ENCODE results near the gene NRGN.

The NRGN gene

GRCh38 chr11:124739479-124740276 is at the start of gene NRGN:
TSS of gene NRGN (plus strand) at chr11:124739942. CDS start at chr11:124740085, 143 bp downstream.
- peak; percentile 64 to 85 for DNase-seq (ENCODE audit: low read depth in 2 of 2)

GRCh38 chr11:124693142-124693541 is 46.6 kb upstream of the NRGN start:
- no peak for DNase-seq (ENCODE audit: low read depth in 2 of 2)

GRCh38 chr11:124699547-124699946 is 40.2 kb upstream of the NRGN start:
- no peak for DNase-seq (ENCODE audit: low read depth in 2 of 2)

DNA sequence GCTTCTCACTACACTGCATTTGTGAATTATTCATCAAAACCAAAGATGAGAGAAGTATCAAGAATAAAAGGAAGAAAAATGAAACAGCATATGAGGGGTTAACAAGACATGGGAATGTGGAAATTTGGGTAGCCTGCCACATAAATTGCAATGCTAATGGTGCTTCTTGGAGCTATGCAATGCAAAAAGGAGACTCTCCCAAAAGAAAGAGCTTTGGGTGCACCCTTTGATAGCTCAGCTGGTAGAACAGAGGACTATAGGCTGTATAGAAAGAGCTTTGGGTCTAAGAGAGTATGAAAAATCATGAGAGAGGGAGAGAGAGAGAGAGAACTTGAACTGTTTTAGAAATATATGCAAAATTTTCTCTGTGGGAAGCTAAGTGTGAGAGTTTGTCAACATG is 39.7 kb upstream of the NRGN start:
- no peak for DNase-seq (ENCODE audit: low read depth in 2 of 2)

- no peak for DNase-seq (ENCODE audit: low read depth in 2 of 2)
Observed at GRCh38 chr11:124707829-124708228, 31.9 kb upstream of the NRGN start.

DNA sequence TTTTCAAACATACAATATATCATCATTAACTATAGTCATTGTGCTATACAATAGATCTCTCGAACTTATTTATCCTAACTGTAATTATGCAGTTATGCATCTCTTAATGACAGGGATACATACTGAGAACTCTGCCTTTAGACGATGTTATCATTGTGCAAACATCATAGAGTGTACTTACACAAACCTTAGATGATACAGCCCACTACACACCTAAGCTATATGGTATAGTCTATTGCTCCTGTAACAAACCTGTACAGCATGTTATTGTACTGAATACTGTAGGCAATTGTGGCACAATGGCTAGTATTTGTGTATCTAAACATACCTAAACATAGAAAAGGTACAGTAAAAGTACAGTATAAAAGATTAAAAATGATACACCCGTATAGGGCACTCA is 27.4 kb upstream of the NRGN start:
- no peak for DNase-seq (ENCODE audit: low read depth in 2 of 2)

GRCh38 chr11:124716591-124716990 is 23.2 kb upstream of the NRGN start:
- no peak for DNase-seq (ENCODE audit: low read depth in 2 of 2)

DNA sequence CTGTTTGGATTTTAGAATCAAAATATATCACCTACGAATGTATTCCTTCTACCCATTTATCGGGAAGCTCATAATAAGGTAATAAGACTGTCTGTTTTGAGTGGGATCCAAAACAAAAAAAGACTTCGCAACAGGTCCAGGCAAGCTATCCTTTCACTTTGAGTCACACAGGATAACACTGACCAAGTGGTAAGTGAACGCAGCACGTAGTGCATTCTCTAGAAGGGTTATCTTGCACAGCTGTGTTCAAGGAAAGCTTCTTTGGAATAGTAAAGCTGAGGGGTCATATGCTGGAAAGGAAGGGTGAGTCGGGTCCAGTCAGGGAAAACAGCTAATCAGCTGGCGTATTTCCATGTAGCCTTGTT is 22.3 kb upstream of the NRGN start:
- DNase-seq (ENCODE audit: low read depth in 2 of 2), result no peak

DNA sequence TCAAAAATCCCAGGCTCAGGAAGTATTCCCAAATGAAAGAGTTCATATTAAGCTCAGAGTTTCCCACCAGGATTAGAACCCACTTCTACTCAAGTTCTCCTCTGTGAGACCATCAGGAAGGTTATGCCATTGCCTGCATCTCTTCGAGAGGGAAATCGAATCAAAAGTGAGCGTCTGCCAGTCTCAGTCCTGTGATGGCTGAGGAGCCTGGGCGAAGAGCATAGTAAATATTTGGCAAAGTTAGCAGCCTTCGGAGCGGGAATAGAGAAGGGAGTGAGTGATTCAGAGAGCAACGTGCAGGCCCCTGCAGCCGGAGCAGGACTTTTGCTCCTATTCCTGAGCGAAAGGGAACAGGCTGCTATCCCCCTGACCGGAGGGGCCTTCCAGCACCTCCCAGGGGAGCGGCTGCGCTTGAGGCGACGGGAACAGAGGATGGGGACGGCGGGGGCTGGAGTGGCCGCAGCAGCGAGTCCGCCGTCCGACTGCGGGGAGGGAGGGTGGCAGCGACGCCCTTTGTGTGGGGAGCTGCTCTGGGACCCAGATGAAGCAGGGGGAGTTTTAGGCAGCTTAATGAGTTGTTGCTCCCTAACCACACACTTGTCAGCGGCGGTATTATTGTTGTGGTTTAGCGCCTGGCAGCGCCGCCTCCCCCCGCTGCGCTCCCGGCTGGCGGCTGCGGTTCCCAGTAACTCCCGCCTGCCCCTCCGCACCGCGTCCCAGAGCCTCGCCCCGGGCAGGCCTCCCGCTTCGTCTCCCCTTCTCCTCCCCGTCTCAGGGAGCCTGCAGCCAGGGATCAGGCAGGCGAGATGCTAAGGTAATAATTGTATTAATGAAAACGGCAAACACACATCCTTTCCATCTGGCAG is 21.7 kb upstream of the NRGN start:
- no peak for DNase-seq (ENCODE audit: low read depth in 2 of 2)

DNA sequence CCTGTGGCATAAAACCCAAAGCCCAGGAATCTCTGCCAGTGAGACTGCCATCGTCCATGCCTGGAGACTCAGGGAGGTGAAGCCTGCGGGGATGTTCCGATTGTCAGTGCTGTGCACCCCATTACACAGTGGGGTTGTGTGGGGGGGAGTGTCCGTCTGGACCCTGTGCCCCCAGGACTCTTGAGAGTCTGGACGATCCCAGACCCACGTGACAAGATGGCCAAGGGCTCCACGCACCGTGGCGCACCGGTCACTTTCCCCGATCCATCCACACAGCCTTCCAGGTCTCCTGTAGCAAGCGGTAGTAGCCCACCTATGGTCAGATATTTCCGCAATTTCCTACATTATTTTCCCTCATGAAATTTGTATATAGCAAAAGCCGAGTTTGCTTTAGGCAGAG is 20.9 kb upstream of the NRGN start:
- DNase-seq (ENCODE audit: low read depth in 2 of 2), result no peak

DNA sequence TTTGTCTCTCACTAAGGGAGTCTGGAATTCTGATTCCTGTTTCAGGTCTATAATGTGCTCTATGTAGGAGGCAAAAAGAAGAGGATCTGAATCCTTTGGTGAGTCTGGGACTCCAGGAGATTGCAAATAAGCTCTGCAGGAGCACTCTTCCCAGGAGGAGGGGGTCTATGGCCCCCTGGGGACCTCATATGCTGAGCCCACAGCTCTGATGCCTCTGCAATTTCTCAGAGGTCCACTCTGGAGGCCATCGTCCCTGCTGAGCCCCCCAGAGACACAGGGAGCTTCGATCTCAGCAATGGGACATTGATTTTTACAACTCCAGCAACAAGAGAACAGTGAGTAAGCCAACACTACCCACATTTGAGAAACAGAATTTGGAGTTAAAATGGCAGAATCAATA is 20.2 kb upstream of the NRGN start:
- DNase-seq (ENCODE audit: low read depth in 2 of 2), result no peak

GRCh38 chr11:124722176-124722575 is 17.6 kb upstream of the NRGN start:
- DNase-seq (ENCODE audit: low read depth in 2 of 2), result no peak

GRCh38 chr11:124724979-124725718 is 14.6 kb upstream of the NRGN start:
- no peak for DNase-seq (ENCODE audit: low read depth in 2 of 2)

DNA sequence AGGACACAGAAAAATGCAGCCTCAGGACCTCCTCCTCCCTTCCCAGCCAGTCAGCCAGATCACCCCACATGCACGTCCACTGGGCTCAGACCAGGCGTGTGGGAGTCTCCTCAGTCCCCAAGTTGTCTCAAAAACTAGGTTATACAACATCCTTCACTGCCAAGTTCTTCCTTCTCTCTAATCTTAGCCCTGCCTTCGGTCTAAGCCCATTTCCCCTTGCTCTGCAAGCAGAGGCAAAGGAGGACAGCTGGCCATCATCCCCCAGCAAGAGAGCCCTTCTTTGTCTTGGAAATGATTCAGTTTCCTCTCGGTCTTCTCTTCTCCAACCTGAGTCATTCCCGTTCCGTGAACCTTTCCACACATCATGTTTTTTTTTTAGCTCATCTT is 14.0 kb upstream of the NRGN start:
- no peak for DNase-seq (ENCODE audit: low read depth in 2 of 2)

DNA sequence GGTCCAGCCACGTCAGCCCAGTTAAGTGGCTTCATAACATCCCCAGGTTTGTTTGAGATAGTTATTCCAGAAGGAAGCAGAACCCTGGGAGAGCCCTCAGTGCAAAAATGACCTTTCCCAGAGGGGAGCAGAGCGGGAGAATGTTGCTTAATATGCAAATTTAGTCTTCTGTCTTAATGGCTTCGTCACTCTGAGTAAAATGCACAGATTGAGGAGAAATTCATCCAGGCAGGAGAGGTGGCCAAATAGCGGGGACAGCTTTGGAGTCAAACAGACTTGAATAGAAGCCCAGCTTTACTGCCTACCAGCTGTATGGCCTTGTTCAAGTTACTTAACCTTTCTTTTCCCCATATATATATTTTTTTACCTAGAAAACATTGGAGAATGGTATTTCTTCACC is 12.3 kb upstream of the NRGN start:
- DNase-seq (ENCODE audit: low read depth in 2 of 2), result no peak

DNA sequence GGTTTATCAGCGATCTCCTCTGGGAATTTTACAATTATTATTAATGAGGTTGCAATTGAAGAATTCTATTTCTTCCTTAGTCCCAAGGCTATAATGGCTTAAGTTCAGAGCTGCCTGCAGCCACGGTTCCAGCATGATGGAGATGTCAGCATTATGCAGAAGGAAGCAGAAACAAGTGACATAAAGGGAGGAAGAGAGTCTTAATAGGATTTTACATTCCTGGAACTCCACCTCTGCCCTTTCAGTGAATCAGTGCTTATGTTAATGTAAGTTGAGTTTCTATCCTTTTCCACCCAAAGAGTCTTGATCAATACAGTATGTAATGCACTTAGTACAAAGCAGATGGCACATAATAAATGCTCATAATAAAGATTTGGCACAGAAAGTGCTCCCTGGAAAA is 11.6 kb upstream of the NRGN start:
- DNase-seq (ENCODE audit: low read depth in 2 of 2), result no peak

- DNase-seq (ENCODE audit: low read depth in 2 of 2), result no peak
Observed at GRCh38 chr11:124729571-124729970, 10.2 kb upstream of the NRGN start.

GRCh38 chr11:124732230-124732629 is 7.5 kb upstream of the NRGN start:
- DNase-seq (ENCODE audit: low read depth in 2 of 2), result no peak

GRCh38 chr11:124736736-124737135 is 3.0 kb upstream of the NRGN start:
- DNase-seq (ENCODE audit: low read depth in 2 of 2), result no peak

- no peak for DNase-seq (ENCODE audit: low read depth in 2 of 2)
Observed at GRCh38 chr11:124737638-124738305, 2.0 kb upstream of the NRGN start.

GRCh38 chr11:124738713-124739478 is 846 bp upstream of the NRGN start:
- no peak for DNase-seq (ENCODE audit: low read depth in 2 of 2)
